Stimulated activated CD4-positive, alpha-beta T cell treated with anti-CD3 and anti-CD28 coated beads, Interleukin-15, amount 100 ng/mL, for 24 hours (primary cell): Measurements from ENCODE around the gene CDHR1.

Experiments used
- DNase-seq: peaks from one replicate; pipeline ENCODE4 v3.0.0-alpha.2; 2020

The CDHR1 gene

GRCh38 chr10:84267503-84268126, 73.3 kb downstream of the CDHR1 start:
- peak; percentile 88 for DNase-seq

DNA sequence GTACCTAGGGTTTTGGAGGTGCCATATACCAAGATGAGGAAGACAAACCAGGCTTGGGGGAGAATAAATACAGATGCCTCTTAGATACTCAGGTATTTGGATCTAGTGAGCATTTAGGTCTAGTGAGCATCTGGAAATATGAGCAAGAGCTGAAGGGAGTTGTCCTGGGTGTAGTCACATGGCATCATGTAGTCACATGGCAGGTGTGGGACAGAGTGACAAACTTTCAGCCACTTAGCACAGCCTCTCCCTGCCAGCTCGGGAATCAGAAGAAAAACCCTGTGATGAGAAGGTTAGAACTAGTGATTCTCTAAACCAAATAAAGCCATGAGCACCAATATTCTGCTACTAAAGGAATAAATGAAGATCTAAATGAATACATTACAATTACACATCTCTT, 74.8 kb downstream of the CDHR1 start:
- DNase-seq: no peak
